K562 (cell line): ENCODE measurements around the gene FLRT1. TPM values are rescaled to one million over a fixed set of nuclear protein-coding genes. Genes with fewer than 3 reads are reported as not detected.
A peak's percentile ranks its signal among the peaks of the same experiment; 100 is the strongest.

Source experiments
- ATAC-seq: fragments of 200-7000 bp; cut with Tn5 transposase; 3 replicates; pipeline ENCODE4 v1.9.1; 2020; ENCODE audit warnings: moderate library complexity
- BruUV-seq: library from RNA; stranded (reverse); fragments of 400-500 nt; replicated peaks from 2 replicates; lab custom pipeline; 2021; lab: Mats Ljungman, UMichigan
- CTCF ChIA-PET: fragments of 300-600 bp; formaldehyde crosslinking; extraction: SDS; loops from one replicate; lab custom pipeline; 2021; ENCODE audit warnings: low intra/inter-chr PET ratio; lab: Yijun Ruan, JAX
- POLR2A ChIA-PET: fragments of 300-600, 350-650 bp; sonication (Branson Sonifier 250); formaldehyde crosslinking; extraction: SDS; loops from one replicate; lab custom pipeline; 2021; ENCODE audit warnings: antibody characterized with exemption, inconsistent platforms; lab: Yijun Ruan, JAX
- DNase-seq, 4 experiments: peaks; one replicate each; pipeline versions ENCODE4 v3.0.0 to v3.0.0-alpha.2; 2011 to 2018; ENCODE audit warnings: low spot score in 3 of 4, mixed read lengths in 3 of 4; ENCODE audit errors: extremely low read depth in 1 of 4
- FAIRE-seq: peaks from 2 replicates; lab custom pipeline; 2011; peaks lifted over from hg19 to GRCh38; lab: Jason Lieb, UNC
- H2AFZ ChIP-seq: 2 replicates; pipeline ENCODE4 v1.6.0; 2011; ENCODE audit warnings: low read depth, low read length, control low read depth, inconsistent platforms
- H3K27ac ChIP-seq: fragments of 200-600 bp; 3 replicates; pipeline ENCODE4 v1.8.0; 2011; ENCODE audit warnings: low read depth, mild to moderate bottlenecking, control low read depth, inconsistent platforms, low read length, moderate library complexity, mixed read lengths; ENCODE audit errors: extremely low read depth
- H3K27me3 ChIP-seq, 2 experiments: fragments of 300-600 bp in 1 of 2; 2 replicates in 1 of 2; 3 replicates in 1 of 2; pipeline versions ENCODE4 v1.6.0 to v1.8.0; 2011; ENCODE audit warnings: inconsistent platforms in 2 of 2, low read length in 2 of 2, mild to moderate bottlenecking in 1 of 2, mixed read lengths in 1 of 2, moderate library complexity in 1 of 2; ENCODE audit not compliant: control insufficient read depth in 2 of 2, insufficient read depth in 2 of 2
- H3K36me3 ChIP-seq: fragments of 300-600 bp; 3 replicates; pipeline ENCODE4 v1.8.0; 2011; ENCODE audit warnings: mild to moderate bottlenecking, low read length, inconsistent platforms; ENCODE audit not compliant: control insufficient read depth, insufficient read depth
- H3K4me1 ChIP-seq, 2 experiments: fragments of 200-600 bp in 1 of 2; replicated peaks in 1 of 2; 2 replicates in 1 of 2; 3 replicates in 1 of 2; pipeline versions ENCODE4 v1.5.1 to v1.8.0; 2011; ENCODE audit warnings: inconsistent platforms in 2 of 2, low read length in 2 of 2, mild to moderate bottlenecking in 1 of 2, mixed read lengths in 1 of 2, moderate library complexity in 1 of 2; ENCODE audit not compliant: control insufficient read depth in 2 of 2, insufficient read depth in 2 of 2
- H3K4me2 ChIP-seq: 2 replicates; pipeline ENCODE4 v1.6.1; 2011; ENCODE audit warnings: low read length, control low read depth, inconsistent platforms, mixed read lengths; ENCODE audit not compliant: insufficient read depth
- H3K4me3 ChIP-seq: fragments of 200-600 bp; sonication (generic), shearing (Covaris generic); 2 replicates; pipeline ENCODE4 v1.5.1; 2016; ENCODE audit warnings: control low read depth, inconsistent platforms
- H3K79me2 ChIP-seq: fragments of 200-600 bp; 3 replicates; pipeline ENCODE4 v1.8.0; 2011; ENCODE audit warnings: low read length, inconsistent platforms; ENCODE audit not compliant: control insufficient read depth, insufficient read depth
- H3K9ac ChIP-seq, 2 experiments: 2 replicates each; pipeline versions ENCODE4 v1.6.0 to v1.6.1; 2011; ENCODE audit warnings: low read depth in 2 of 2, low read length in 2 of 2, control low read depth in 1 of 2, inconsistent platforms in 1 of 2, mild to moderate bottlenecking in 1 of 2, mixed read lengths in 1 of 2; ENCODE audit not compliant: insufficient read depth in 1 of 2
- H3K9me1 ChIP-seq: one replicate; pipeline ENCODE4 v1.6.0; 2011; ENCODE audit warnings: inconsistent platforms, mild to moderate bottlenecking, low read length, moderate library complexity; ENCODE audit not compliant: control insufficient read depth, insufficient read depth
- H3K9me3 ChIP-seq: replicated peaks from 2 replicates; pipeline ENCODE4 v1.5.1; 2011; ENCODE audit warnings: low read depth, low read length, inconsistent platforms; ENCODE audit not compliant: control insufficient read depth, insufficient read depth
- H4K20me1 ChIP-seq: replicated peaks from 2 replicates; pipeline ENCODE4 v1.6.1; 2011; ENCODE audit warnings: low read length, inconsistent platforms, mixed read lengths; ENCODE audit not compliant: control insufficient read depth, insufficient read depth
- KDM1A ChIP-seq, 2 experiments: fragments of 450-650 bp; IDR thresholded peaks; 2 replicates each; pipeline ENCODE4 v1.6.1; 2016; ENCODE audit warnings: mild to moderate bottlenecking in 2 of 2
- L3MBTL2 ChIP-seq: fragments of 450-650 bp; IDR thresholded peaks from 2 replicates; pipeline ENCODE4 v1.6.1; 2016; ENCODE audit warnings: mild to moderate bottlenecking, moderate library complexity
- NONO ChIP-seq, 2 experiments: fragments of 200-400 bp in 1 of 2; fragments of 450-650 bp in 1 of 2; formaldehyde crosslinking in 1 of 2; IDR thresholded peaks; 2 replicates each; pipeline ENCODE4 v1.6.1; 2017; ENCODE audit warnings: low read depth in 2 of 2, mild to moderate bottlenecking in 2 of 2, moderate library complexity in 2 of 2, low read length in 1 of 2
- PCBP2 ChIP-seq: fragments of 200-400 bp; formaldehyde crosslinking; IDR thresholded peaks from 2 replicates; pipeline ENCODE4 v1.6.1; 2018; ENCODE audit warnings: low read length, low read depth, mild to moderate bottlenecking, moderate library complexity; ENCODE audit not compliant: poor library complexity, severe bottlenecking
- RBM34 ChIP-seq: fragments of 200-400 bp; formaldehyde crosslinking; IDR thresholded peaks from 2 replicates; pipeline ENCODE4 v1.6.1; 2018; ENCODE audit warnings: low read length, borderline replicate concordance; ENCODE audit not compliant: insufficient read depth
- U2AF1 ChIP-seq: fragments of 200-400 bp; formaldehyde crosslinking; optimal IDR thresholded peaks from 2 replicates; pipeline ENCODE3; 2017; ENCODE audit warnings: mild to moderate bottlenecking, low read depth, low read length, moderate library complexity
- YBX1 ChIP-seq: fragments of 450-650 bp; IDR thresholded peaks from 2 replicates; pipeline ENCODE4 v1.7.1; 2016; ENCODE audit warnings: mild to moderate bottlenecking
- ZFP1 ChIP-seq: fragments of 450-650 bp; formaldehyde crosslinking; IDR thresholded peaks from 2 replicates; pipeline ENCODE4 v1.4.0; 2020; ENCODE audit warnings: mild to moderate bottlenecking, mixed read lengths
- WGBS: fragments of 100-300 bp; shearing (Covaris generic); methylation state at CpG from one replicate; pipeline ENCODE4 v1.1.6; 2016; ENCODE audit warnings: low coverage, mixed read lengths; ENCODE audit not compliant: insufficient coverage; ENCODE audit errors: missing lambda C conversion rate; 5-methylcytosine and 5-hydroxymethylcytosine counted together
- in situ Hi-C: fragments of 300-500 bp; cut with MboI; formaldehyde crosslinking; loops from 4 replicates; pipeline ENCODE4 v1.15.0; 2018; ENCODE audit warnings: inconsistent platforms, mixed read lengths
- intact Hi-C: fragments of 100-400 bp; cut with micrococcal nuclease; formaldehyde crosslinking; loops from 2 replicates; pipeline ENCODE4 v1.14.2; 2022
- polyA plus RNA-seq, 8 experiments: library from polyadenylated mRNA; depleted of rRNA in 4 of 8; stranded (reverse) in 5 of 8; unstranded in 3 of 8; fragments of >200 nt; fragmentation: Nextera tagmentation in 2 of 8; fragmentation: Illumina TruSeq in 1 of 8; extraction: Ambion mirVana in 2 of 8; extraction: Trizol in 1 of 8; gene quantifications; 2 replicates each; pipeline versions ENCODE4 v1.2.1 to v1.2.3, GENCODE V29; 2011 to 2014; ENCODE audit warnings: inconsistent platforms in 1 of 8, missing spikeins in 1 of 8
- total RNA-seq, 7 experiments: library from RNA; depleted of rRNA in 6 of 7; stranded (reverse); fragments of >200 nt in 6 of 7; fragmentation: Illumina TruSeq in 2 of 7; extraction: Trizol in 2 of 7; gene quantifications; 2 replicates each; pipeline versions ENCODE4 v1.2.1 to v1.2.3, GENCODE V29; 2011 to 2021; ENCODE audit warnings: low replicate concordance in 1 of 7
- TF ChIP-seq, protein P1 (sequence below): fragments of 250-450 bp; sonication (Bioruptor Pico); IDR thresholded peaks from 2 replicates; pipeline ENCODE4 v1.4.0; 2020; ENCODE audit warnings: mild to moderate bottlenecking, moderate library complexity, borderline replicate concordance
- TF ChIP-seq, protein P2 (sequence below): sonication (generic); formaldehyde crosslinking; IDR thresholded peaks from 2 replicates; pipeline ENCODE4 v1.8.1; 2023; ENCODE audit warnings: mild to moderate bottlenecking, missing genetic modification reagents
- TF ChIP-seq, protein P3 (sequence below): fragments of 450-650 bp; IDR thresholded peaks from 2 replicates; pipeline ENCODE4 v1.6.1; 2016; ENCODE audit warnings: missing biosample characterization, missing genetic modification characterization

The FLRT1 gene
- total and polyA plus RNA-seq, 9 of the 15 experiments (the other 6 are each of a cell fraction or from before 2014, with no cell fraction given): not detected

DNA sequence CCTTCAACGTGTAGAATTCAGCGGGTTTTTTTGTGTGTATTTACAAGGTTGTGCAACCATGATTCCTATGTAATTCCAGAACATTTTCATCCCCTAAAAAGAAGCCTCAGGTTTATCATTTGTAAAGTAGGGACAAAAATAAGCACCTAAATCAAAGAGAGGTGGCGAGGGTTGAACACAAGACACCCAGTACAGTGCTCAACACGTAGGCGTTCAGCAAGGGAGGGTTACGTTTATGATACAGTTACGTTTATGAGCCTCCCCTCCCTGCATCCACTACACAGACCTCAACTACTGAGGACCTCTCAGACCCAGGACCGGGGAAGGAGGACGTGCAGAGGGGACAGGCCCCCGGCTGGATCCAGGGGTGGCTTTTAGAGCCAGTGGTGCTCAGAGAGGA is 44.7 kb downstream of the FLRT1 start:
- H4K20me1 ChIP-seq: peaks cover 26% of the 10 kb centered on the region
- WGBS: 34% methylated on average over 10 of the region's 10 CpGs

More for the DNA sequence above, 44.7 kb downstream of the FLRT1 start:
- Histone ChIP-seq H3K27ac (no peak overlapping the region), H3K4me3 (no peak overlapping the region), H3K4me1 (peaks cover 0 to 41% of the 10 kb centered on the region in 2 experiments; a peak in 2 of 5 replicates), H3K36me3 (no peaks in the 10 kb centered on the region), H3K9ac (peak overlapping the region in 1 of 2 experiments; percentile 10; a peak in 1 of 4 replicates), H3K9me1 (no peaks in the 10 kb centered on the region), H3K9me3 (no peaks in the 10 kb centered on the region), H3K4me2 (no peak overlapping the region), H3K27me3 (no peaks in the 10 kb centered on the region), H2AFZ (no peak overlapping the region), H3K79me2 (no peaks in the 10 kb centered on the region)
- intact Hi-C loops (no loop called here), in situ Hi-C loops (no loop called here)
- DNase-seq: no peak
- ChIA-PET POLR2A (no interaction called here), CTCF (interaction anchor here (0.6 kb wide), 1 partner anchor 645 kb away, joined by 4 read pairs; no protein-coding TSS in a partner anchor)
- FAIRE-seq: no peak
- TF ChIP-seq L3MBTL2: no peak
- TF ChIP-seq, protein P1, sequence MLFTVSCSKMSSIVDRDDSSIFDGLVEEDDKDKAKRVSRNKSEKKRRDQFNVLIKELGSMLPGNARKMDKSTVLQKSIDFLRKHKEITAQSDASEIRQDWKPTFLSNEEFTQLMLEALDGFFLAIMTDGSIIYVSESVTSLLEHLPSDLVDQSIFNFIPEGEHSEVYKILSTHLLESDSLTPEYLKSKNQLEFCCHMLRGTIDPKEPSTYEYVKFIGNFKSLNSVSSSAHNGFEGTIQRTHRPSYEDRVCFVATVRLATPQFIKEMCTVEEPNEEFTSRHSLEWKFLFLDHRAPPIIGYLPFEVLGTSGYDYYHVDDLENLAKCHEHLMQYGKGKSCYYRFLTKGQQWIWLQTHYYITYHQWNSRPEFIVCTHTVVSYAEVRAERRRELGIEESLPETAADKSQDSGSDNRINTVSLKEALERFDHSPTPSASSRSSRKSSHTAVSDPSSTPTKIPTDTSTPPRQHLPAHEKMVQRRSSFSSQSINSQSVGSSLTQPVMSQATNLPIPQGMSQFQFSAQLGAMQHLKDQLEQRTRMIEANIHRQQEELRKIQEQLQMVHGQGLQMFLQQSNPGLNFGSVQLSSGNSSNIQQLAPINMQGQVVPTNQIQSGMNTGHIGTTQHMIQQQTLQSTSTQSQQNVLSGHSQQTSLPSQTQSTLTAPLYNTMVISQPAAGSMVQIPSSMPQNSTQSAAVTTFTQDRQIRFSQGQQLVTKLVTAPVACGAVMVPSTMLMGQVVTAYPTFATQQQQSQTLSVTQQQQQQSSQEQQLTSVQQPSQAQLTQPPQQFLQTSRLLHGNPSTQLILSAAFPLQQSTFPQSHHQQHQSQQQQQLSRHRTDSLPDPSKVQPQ (CRISPR knock-in tag): no peak
- TF ChIP-seq RBM34: no peak
- no peak for TF ChIP-seq KDM1A (IDR thresholded peaks at IDR 0.05)
- no peak for TF ChIP-seq PCBP2
- no peak for TF ChIP-seq ZFP1 (CRISPR knock-in tag)
- TF ChIP-seq, protein P2, sequence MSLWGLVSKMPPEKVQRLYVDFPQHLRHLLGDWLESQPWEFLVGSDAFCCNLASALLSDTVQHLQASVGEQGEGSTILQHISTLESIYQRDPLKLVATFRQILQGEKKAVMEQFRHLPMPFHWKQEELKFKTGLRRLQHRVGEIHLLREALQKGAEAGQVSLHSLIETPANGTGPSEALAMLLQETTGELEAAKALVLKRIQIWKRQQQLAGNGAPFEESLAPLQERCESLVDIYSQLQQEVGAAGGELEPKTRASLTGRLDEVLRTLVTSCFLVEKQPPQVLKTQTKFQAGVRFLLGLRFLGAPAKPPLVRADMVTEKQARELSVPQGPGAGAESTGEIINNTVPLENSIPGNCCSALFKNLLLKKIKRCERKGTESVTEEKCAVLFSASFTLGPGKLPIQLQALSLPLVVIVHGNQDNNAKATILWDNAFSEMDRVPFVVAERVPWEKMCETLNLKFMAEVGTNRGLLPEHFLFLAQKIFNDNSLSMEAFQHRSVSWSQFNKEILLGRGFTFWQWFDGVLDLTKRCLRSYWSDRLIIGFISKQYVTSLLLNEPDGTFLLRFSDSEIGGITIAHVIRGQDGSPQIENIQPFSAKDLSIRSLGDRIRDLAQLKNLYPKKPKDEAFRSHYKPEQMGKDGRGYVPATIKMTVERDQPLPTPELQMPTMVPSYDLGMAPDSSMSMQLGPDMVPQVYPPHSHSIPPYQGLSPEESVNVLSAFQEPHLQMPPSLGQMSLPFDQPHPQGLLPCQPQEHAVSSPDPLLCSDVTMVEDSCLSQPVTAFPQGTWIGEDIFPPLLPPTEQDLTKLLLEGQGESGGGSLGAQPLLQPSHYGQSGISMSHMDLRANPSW (CRISPR knock-in tag): no peak
- no peak for TF ChIP-seq NONO (IDR thresholded peaks at IDR 0.05; ENCODE audit: low read depth in 2 of 2, low read length in 1 of 2)
- TF ChIP-seq, protein P3, sequence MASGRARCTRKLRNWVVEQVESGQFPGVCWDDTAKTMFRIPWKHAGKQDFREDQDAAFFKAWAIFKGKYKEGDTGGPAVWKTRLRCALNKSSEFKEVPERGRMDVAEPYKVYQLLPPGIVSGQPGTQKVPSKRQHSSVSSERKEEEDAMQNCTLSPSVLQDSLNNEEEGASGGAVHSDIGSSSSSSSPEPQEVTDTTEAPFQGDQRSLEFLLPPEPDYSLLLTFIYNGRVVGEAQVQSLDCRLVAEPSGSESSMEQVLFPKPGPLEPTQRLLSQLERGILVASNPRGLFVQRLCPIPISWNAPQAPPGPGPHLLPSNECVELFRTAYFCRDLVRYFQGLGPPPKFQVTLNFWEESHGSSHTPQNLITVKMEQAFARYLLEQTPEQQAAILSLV (tag): no peak
- no peak for TF ChIP-seq U2AF1
- TF ChIP-seq YBX1: no peak
- ATAC-seq: no peak
- BruUV-seq: no TSS peak
